GM15510 (cell line): Measurements from ENCODE around the gene LCORL.
A peak's percentile ranks its signal among the peaks of the same experiment; 100 is the strongest.

Source experiments
- POLR2A ChIP-seq: IDR thresholded peaks from 3 replicates; pipeline ENCODE4 v1.6.1; 2011; ENCODE audit warnings: borderline replicate concordance; ENCODE audit not compliant: insufficient read length; ENCODE audit errors: extremely low read depth

The LCORL gene

DNA sequence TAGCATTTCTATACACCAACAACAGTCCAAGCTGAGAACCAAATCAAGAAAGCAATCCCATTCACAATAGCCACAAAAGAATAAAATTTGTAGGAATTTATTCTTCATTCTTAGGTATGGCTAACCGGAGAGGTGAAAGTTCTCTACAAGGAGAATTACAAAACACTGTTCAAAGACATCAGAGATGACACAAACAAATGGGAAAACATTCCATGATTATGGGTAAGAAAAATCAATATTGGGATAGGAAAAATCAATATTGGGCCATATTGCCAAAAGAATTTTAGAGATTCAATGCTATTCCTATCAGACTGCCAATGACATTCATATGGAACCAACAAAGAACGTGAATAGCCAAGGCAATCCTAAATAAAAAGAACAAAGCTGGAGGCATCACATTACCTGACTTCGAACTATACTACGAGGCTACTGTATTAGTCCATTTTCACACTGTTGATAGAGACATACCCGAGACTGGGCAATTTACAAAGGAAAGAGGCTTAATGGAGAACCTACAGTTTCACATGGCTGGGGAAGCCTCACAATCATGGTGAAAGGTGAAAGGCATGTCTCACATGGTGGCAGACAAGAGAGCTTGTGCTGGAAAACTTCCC lies 161.7 kb downstream of the LCORL start:
- TF ChIP-seq POLR2A = no peak

DNA sequence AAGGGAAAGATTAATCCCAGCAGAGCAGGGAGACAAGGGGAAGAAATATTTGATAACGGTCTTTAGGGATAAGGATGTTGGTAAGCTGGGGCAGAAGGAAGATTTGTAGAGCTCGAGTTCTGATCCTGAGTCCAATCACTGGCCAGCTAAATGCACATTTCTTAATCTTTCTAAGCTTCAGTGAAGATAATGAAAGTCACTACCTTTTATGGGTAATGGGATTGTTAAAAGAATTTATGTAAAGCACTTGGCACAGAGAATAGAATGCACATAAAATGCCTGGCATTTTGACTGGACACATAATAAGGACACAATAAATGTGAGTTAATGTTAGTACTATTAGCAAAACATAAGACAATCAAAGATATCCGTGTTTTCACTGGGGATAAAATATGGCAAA lies 167.5 kb downstream of the LCORL start:
- TF ChIP-seq POLR2A = no peak

DNA sequence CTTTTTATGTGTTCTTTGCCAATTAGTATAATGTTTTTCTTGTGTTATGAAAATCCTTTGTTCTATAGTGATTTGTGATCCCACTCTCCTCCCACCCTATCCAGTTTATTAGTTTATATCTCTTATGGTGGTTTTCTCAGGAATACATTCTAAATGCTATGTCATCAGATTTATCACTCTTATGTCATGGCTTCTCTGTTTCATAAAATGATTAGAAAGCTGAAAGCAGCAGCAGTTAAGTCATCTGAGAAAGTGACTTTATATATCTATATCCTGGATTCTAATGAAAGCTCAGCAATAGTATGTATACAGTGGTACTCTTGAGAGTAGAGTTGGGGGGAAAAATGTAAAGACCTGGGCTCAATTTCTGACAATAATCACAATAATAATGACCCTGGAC lies 169.6 kb downstream of the LCORL start:
- TF ChIP-seq POLR2A = no peak

DNA sequence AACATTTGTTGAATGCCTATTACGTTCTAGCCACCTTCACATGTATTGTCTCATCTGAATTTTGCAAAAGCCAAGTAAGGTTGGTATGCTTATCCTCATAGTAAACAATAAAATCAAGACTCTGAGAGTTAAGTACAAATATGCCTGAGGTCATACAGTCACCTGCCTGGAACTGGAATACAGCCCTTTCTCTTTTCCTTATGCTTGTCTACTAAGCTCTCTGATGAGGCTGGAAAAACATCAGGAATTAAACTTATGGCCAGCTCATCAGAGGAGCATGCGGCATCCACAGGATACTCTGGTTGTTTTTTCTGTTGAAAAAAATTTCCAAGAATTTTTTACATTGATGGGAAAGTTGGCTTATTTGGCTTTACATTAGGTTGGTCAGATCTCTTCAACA lies 175.3 kb downstream of the LCORL start:
- no peak for TF ChIP-seq POLR2A

DNA sequence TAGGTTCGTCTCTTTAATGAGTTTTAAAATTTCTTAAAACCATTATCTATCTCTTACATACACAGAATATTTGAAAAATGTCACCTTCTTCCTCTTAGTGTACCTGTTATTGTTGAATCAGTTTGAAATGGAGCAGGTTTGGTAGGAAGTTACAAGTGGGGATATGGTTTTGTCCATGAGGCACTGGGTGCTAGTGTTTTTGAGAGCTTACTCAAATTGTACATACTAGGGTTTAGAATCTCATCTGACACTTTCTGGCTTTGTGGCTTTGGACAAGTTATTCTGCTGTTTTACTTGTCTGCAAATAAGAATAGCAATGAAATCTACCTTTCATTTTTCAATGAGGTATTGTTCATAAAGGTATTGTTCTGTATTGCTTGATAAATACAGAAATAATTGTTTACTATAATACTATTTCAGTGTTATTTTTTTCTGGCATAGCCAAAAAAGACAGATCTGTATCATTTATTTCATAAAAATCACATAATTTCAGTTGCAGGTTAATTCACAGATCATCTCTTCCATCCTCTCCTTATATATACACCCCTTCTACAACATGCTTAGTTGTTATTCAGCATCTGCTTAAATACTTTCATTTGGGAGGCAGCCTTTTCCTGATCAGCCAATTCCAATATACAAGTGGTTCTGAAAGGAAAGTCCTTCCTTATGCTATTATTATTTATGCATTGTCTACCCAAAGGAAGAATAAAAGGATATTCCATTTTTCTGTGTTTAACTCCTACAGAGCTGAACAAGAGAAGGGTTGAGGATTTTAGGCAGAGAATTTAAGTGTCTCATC lies 197.5 kb downstream of the LCORL start:
- no peak for TF ChIP-seq POLR2A

DNA sequence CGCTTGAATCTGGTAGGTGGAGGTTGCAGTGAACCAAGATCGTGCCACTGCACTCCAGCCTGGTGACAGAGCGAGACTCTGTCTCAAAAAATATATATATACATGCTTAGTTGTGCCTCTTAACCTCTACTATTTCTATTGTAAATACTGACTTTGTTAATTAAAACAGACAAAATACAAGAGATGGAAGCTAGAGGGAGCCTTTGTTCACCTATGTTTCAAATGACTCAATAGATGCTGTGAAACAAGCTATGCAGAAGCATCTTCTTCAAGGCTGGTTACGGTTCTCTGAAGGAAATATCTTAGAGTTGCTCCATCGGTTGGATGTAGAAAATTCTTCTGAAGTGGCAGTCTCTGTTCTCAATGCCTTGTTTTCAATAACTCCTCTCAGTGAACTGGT lies 204.5 kb downstream of the LCORL start:
- no peak for TF ChIP-seq POLR2A

DNA sequence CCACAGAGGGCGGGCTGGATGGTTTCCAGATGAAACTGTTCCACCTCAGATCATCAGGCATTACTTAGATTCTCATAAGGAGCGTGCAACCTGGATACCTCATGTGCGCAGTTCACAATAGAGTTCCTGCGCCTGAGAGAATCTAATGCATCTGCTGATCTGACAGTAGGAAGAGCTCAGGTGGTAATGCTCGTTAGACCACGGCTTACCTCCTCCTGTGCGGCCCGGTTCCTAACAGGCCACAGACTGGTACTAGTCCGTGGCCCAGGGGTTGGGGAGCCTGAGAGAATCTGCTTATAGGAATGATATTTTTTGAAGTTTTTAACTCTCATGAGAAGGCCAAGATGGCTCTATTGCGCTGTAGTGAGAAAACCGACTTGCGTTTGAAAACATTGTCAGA lies 205.4 kb downstream of the LCORL start:
- no peak for TF ChIP-seq POLR2A

DNA sequence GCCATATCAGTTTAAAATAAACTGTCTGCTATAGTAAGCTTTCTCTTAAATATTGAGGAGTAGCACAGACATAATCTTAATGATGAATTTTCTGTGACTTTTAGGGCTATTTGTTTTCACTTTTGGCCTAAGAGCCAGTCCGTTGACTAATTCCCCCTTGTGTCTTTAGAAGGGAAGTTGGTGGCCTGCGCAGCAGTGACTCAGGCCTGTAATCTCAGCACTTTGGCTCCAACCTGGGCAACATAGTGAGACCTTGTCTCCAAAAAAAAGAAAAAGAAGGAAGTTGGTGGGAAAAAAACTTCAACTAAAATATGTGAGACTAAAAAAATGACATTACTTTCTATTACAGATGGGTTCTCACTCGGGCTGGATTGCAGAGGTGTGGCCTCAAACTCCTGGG lies 207.4 kb downstream of the LCORL start:
- TF ChIP-seq POLR2A = no peak

DNA sequence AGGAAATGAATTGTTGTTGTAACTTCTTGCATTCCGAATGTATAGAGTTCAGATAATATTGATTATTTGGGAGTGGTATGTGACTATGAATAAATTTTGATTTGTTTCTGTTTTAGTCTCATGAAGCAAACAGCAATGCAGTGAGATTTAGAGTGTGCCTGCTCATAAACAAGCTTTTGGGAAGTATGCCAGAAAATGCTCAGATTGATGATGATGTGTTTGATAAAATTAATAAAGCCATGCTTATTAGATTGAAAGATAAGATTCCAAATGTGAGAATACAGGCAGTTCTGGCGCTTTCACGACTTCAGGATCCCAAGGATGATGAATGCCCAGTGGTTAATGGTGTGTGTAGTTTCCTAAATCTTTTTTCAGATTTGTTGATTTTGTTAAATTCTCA lies 208.8 kb downstream of the LCORL start:
- no peak for TF ChIP-seq POLR2A

DNA sequence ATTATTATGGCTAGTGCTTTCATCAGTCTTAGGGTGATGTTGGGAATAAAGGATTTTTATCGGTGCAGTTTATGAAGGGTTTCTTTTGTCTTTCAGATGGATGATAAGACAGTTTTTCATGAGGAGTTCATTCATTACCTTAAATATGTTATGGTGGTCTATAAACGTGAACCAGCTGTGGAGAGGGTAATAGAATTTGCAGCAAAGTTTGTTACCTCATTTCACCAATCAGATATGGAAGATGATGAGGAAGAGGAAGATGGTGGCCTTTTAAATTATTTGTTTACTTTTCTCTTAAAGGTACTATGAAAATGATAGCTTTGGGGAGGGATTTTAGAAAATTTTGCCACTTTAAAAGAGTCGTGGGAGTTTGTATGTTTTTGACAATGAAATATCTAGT lies 209.4 kb downstream of the LCORL start:
- no peak for TF ChIP-seq POLR2A

DNA sequence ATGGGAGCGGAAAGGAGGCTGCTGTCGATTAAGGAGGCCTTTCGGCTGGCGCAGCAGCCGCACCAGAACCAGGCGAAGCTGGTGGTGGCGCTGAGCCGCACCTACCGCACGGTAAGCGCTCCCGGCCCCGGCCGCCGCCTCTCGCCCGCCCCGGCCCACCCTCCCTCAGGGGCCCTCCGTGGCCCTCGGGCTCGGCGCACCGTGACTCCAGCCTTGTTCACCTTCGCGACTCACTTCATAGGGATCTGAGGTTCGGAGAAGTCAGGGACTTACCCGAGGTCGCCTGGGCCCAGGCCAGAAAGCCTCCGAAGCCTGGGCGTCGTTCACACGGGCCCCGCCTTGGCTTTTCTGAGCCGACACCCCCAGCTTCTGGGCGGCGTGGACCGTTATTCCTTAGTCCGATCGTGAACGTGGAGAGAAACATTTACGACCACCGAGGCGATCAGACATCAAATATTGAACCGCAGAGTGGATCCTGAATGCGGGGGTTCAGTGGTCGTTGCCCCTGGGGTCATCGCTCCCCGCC lies 210.4 kb downstream of the LCORL start:
- no peak for TF ChIP-seq POLR2A

DNA sequence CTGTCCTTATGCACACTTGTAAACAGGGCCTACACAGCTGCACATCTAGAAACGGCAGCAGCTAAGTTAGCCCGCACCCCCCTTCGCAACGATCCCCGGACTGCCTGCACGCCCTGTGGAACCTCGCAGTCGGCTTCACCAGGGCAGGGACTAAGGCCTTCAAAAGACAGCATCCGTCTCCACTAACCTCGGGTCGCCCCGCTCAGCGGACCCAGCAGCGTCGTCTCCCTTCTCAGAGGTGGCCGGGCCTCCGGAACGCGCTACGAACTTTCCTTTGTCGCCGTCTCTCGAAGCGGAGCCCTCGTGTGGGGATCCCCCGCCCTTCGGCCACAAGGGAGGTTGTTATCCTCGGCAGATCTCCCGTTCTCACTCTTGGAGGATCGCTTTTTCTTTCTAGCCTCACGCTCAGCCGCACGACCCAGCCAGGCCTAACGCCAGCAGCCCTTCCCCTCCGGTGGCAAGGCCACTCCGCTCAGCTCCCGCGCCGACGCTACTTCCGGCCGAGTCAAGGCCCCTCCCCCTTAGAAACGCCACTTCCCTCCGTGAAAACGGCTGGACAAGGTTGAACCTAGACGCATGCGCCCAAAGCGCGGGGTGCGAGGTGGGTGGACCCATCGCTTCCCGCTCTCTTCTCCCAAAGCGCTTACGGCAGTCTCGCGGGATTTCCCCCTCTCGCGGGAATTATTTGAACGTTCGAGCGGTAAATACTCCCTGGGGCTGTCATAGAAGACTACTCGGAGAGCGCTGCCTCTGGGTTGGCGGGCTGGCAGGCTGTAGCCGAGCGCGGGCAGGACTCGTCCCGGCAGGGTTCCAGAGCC lies 211.1 kb downstream of the LCORL start, which contains the start of the genes DCAF16 and NCAPG:
Gene DCAF16, minus strand, starts transcription at position 498 of the 818 bp plus-strand sequence. CDS start 6,616 bp downstream, outside the sequence.
Gene NCAPG, plus strand, starts transcription at position 720 of the 818 bp plus-strand sequence. CDS start 99 bp downstream, outside the sequence.
- peak; percentile 92 for TF ChIP-seq POLR2A

DNA sequence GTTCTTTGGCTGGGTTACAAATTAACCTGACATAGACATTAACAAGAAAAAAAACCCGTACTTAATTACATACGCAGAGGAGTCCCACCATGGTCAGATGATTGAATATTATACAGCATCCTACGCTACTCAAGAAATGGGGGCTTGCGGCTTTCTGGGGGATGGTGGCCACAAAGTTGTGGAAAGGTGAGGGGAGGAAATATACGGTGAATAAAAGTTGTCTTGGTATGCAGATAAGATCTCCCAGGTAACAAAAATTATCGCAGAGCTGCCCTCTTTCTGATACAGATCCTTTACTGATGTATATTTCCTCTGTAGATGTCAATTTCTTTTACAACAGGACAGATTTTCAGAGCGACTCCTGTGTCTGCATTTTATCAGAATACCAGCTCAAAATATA lies 211.9 kb downstream of the LCORL start:
- TF ChIP-seq POLR2A = no peak

DNA sequence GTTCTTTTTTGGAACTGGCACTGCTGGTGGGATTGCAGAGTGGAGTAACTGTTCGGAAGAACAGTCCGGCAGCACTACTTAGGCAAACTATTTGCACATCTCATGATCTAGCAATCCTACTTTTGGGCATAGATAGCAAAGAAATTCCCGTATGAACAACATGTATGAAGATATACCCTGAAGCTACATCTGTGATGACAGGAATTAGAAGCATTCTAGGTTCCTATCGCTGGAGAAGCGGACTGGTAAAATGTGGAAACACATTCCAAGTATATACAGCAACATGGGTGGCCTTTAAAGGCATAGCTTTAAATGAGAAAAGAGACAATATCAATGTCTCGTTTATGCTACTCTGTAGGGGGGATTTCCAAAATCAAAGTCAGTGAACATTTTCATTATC lies 214.1 kb downstream of the LCORL start:
- TF ChIP-seq POLR2A = no peak

DNA sequence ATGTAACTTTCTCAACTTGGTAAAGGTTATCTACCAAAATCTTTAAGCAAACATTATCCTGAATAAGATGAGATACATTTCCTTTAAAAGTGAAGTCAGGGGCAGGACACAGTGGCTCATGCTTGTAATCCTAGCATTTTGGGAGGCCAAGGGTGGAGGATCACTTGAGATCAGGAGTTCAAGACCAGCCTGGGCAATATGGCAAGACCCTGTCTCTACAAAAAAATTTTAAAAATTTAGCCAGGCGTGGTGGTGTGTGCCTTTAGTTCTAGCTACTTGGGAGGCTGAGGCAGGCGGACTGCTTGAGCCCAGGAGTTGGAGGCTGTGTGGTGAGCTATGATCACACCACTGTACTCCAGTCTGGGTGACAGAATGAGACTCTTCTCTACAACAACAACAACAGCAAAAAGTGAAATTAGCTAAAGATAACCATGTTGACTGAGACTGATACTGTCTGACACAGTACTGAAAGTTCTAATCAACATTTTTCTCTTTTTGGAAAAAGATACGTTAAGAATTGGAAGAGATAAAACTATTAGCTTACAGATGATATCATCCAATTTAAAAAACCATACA lies 215.9 kb downstream of the LCORL start:
- no peak for TF ChIP-seq POLR2A

DNA sequence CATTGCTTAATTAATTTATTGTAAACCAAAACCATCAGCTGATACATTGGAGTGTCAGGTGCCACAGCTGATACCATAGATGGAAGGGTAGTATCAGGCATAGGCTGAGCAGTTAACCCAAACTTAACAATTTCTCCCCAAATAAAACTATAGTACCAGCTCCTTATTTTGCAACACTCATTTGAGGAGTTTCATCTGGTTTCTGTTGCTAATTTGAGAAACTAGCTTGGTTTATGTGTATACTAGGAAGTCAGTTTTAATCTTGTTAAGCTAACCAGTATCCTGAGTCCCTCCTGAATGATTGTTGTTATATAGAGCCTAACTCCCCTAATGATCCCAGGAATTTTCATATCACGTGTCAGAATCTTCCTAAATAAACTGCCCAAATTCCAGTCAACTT lies 223.7 kb downstream of the LCORL start:
- TF ChIP-seq POLR2A = no peak

DNA sequence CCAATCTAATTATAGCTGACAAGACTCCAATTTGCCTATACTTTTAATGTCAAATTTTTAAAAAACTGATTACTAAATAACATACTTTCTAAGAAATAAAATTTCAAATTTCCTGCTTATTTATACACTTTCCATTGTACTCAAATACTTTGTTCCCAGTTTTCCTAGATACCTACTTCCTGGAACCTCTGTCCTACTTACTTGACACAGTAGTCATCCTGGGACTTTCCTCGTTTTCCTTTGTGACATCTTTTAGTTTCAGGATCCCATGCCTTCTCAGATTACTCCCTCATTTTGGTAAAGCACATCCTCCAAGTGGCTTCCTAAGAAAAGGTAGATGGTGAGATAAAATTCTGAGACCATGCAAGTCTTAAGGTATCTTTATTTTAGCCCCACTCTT lies 226.8 kb downstream of the LCORL start:
- TF ChIP-seq POLR2A = no peak
